Femur (tissue), 1 donor: ENCODE data around the gene SSMEM1.
"Not testable (repeated sequence)": the region's sequence is repeated elsewhere in the genome, so short reads cannot be mapped to it uniquely, and the experiment has no call there.

Experiments
- DNase-seq: peaks from one replicate; pipeline ENCODE4 v3.0.0-alpha.2; 2017

SSMEM1 gene

DNA sequence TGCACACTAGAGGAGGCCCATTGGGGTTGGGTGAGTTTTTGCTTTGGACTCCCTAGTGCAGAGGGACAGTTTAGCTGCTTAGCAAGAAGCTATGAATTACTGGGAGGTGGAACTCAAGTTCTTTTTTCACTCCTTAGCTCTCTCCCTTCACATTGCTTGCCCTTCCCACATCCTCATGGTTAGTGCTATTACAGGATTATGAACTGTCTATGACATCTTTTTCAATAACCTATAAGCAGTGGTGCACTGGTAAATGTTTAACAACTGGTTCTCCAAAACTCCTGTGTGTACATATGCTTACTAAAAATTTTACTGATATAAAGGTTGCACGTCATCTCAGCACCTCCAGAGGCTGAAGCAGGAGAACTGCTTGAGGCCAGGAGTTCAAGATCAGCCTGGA is 6.2 kb downstream of the SSMEM1 start:
- no peak for DNase-seq

DNA sequence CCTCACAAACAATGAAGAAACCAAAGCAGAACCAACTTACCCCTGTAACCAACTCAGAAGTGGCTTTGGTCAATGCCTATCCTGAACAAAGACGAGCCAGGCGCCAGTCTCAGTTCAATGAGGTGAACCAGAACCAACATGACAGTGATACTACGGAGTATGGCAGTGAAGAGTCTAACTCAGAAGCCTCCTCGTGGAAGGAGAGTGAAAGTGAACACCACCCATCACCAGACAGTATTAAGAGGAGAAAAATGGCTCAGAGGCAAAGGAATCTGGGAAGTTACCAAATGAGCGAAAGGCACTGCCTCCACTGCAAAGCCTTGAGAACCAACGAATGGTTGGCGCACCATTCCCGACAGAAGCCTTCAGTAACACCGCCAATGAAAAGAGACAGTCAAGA is 8.4 kb downstream of the SSMEM1 start:
- DNase-seq: no peak

DNA sequence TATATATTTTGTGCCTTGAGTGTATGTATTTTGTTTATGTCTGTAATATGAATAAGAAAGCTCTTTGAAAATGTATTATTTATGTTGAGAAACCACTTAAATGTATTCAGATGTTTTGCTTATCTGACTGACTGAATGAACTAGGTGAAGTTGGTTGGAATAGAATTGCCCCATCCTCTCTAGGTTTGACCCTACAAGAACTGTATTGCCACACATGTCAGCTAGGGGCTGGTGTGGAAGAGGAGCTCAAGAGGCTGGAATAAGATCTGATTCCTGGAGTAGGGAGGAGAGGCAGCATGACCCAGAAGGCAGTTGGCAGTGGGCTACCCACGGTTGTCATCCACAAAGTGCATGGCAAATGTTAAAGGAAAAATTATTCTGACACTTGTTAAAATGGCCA is 9.1 kb downstream of the SSMEM1 start:
- no peak for DNase-seq

DNA sequence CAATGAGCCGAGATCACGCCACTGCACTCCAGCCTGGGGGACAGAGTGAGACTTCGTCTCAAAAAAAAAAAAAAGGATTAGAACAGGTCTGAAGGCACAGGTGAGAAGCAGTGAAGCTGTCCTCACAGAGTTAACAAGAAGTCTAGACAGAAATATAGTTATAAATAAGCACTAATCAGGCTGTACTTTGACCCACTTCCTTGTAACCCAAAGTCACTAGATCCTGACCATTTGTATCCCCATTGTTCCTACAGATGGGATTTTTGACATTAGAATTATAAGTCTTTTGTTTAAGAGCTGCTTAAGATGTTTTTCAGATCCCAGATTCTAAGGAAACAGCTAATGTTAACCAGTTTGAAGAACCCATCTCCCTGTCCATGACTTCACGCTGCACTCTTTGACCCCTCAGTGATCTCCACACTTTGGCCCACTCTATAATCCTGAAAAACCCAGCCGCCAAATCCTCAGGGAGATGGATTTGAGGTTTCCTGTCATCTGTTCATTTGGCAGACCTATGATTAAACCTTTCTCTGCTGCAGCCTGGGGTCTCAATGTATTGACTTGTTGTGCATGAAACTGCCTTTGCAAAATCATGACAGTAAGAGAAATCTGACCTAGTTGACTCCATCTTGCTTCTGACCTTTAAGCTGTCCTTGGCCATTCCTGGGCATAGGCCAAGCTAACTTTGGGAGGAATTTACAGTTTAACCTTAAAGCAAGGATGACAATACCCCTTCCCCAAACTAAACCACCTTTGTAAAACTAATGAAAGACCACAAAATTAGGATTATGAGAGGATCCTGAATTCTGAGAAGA is 11.4 kb downstream of the SSMEM1 start:
- no peak for DNase-seq

DNA sequence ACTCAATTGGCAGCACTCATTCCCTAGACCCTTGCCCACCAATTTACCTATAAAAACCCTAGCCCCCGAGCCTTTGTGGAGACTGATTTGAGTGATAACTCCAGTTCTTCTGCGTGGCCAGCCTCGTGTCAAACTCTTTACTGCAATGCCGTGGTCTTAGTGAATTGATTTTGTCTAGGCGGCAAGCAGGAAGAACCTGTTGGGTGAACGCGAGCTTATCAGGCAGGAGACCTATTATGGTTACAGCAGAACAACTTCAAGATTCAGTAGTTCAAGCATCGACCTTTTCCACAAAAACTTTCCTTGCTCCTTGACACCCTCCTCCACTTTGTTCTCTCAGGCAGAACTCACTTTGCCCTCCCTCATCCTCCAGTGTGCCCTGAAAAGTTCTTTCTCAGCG is 12.2 kb downstream of the SSMEM1 start:
- DNase-seq: no peak

DNA sequence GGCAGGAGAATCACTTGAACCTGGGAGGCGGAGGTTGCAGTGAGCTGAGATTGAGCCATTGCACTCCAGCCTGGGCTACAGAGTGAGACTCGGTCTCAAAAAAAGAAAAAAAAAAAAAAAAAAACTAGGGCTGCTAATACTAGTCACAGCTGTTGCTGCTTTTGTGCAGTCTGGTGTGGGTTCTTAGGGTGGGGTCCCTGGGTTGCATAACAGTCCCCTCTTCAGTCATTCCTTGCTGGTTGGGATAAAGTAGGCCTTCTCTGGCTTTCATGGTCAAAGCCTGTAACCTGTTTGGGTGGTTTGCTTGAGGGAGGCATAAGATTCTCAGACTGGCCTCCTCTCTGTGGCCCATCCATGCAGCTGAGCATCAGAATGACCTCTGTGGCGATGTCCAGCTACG is 14.1 kb downstream of the SSMEM1 start:
- no peak for DNase-seq

DNA sequence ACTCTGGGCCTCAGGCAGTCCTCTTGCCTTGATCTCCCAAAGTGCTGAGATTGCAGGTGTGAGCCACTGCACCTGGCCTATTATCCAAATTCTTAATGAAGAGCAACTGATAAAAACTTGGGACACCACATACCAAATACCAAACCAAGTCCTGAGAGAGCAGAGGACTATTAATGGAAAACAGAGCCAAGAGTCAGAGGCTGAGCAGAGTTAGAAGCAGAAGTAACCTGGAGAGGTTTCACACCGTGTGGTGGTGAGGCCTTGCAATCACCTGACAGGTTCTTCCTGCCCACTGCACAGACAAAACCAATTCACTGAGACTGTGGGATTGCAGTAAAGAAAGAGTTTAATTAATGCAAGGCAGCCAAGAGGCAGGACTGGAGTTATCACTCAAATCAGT is 16.0 kb downstream of the SSMEM1 start:
- DNase-seq: no peak

DNA sequence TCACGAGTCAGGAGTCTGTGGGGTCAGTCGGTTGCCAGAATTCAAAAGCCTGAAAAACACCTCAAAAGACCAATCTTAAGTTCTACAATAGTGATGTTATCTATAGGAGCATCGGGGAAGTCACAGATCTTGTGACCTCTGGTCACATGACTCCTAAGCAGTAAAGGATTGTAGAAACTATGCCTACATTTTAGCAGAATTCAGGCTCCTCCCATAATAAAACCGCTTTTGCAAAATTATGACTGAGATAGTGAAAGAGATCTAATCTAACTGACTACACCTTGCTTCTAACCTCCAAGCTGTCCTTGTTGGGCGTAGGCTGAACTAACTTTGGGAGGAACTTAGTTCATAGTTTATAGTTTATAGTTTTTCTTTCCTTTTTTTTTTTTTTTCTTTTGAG is 16.6 kb downstream of the SSMEM1 start:
- no peak for DNase-seq

DNA sequence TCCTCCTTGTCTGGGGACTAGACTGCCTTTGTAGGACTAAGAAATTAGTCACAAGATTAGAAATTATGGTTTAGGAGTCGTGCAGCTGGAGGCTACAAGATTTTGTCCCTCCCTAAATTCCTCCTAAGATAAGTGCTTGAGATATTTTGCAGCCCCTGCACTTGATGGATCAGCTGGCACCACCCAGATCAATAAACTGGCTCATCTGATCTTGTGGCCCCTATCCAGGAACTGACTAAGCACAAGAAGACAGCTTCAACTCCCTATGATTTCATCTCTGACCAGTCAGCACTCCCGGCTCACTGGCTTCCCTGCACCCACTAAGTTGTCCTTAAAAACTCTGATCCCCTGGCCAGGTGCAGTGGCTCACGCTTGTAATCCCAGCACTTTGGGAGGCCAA is 17.3 kb downstream of the SSMEM1 start:
- not testable (repeated sequence) for DNase-seq

DNA sequence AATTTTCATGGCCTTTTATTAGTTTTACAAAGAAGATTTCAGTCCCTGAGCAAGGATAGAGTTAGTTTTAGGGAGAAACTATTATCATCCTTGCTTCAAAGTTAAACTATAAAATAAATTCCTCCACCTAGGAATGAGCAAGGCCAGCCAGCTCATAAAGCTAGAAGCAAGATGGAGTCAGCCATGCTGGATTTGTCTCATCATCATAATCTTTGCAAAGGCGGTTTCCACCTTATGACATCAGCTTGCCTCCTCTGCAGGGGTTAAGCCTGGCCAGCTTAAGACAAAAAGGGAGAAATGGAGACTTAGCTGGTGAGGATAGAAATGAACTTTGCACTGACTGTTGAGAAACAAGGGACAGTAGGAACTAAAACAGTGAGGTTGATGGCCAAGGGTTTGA is 18.7 kb downstream of the SSMEM1 start:
- DNase-seq: no peak

DNA sequence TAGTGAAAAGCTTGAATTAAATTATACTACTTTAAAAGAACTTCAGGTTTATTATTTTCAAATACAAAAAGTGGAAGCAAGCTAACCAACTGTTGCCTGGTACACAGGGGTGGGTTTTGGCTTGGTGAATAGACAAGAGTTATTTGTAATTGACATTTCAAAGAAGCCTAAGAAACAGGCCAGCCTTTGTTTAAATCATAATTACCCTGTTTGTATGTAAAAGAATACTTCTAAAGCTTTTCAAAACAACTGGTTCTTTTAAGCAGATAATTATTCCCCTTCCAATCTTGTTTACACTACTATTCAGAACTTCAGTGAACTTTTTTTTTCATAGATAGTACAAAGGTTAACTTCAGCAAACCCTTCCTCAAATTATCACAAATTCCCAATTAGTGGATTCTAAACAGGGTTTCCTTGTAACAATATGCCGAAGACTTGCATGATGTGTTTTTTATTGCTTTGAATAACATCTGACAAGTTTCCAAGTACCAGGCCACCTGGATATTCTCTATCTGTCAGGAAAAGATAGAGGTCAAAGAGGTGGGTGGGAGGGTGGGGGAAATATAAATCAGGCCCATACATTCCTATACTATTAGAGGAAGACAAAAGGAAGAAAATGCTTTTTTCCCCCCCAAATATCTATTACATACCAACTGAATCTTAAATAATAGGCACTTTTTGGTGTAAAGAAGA is 20.4 kb downstream of the SSMEM1 start:
- no peak for DNase-seq

DNA sequence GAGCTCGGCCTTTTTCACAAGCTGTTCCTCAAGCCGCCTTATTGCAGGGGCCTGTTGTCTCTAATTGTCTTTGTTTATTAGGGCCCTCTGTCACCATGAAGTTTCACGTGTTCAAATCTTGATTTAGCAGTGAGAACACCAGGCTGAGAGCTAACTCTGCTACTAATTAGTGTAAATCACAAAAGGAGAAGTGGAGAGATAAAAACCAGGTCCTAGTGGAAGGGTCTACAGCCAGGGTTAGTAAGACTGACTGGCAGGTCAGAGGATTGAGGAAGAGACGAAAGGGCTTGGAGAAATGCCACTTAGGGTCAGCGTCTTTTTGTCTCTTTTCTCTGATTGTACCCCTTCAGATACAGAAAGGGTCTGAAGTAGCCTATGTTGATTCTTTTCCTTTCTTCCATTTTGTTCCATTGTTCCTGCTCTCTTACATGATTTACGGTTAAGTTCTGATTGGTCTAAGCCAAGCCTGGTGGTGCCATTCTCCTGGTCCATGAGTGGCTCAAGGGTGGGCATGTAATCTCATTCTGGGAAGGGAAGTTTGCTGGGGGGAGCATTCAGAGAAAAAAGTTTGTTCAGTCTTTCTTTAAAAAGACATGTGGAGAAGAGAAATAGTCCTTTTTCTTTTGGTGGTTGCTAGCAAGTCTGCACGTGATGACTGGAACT is 21.3 kb downstream of the SSMEM1 start:
- no peak for DNase-seq

DNA sequence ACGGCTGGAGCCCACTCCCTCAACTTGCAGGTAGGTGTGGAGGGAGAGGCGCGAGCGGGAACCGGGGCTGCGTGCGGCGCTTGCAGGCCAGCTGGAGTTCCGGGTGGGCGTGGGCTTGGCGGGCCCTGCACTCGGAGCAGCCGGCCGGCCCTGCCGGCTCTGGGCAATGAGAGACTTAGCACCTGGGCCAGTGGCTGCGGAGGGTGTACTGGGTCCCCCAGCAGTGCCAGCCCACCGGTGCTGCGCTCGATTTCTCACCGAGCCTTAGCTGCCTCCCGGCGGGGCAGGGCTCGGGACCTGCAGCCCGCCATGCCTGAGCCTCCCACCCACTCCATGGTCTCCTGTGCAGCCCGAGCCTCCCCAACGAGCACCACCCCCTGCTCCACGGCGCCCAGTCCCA is 22.3 kb downstream of the SSMEM1 start:
- not testable (repeated sequence) for DNase-seq

DNA sequence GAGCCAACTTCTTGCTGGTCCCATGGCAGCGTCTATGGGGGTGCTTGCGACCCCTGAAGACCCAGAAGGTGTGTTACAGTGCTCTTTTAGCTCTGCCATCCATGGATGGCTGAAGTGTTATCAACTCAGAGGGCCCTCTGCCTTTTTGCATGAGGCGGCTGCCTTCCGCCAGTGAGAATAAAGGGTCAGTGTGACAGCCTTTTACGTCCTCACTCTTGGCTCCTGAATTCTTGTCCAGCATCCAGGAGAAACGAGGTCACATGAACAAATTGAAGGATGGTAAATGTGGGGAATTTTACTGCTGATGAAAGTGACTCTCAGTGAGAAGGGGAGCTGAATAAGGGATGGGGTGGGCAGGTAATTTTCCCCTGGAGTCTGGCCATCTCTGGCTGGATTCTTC is 24.1 kb downstream of the SSMEM1 start:
- no peak for DNase-seq

DNA sequence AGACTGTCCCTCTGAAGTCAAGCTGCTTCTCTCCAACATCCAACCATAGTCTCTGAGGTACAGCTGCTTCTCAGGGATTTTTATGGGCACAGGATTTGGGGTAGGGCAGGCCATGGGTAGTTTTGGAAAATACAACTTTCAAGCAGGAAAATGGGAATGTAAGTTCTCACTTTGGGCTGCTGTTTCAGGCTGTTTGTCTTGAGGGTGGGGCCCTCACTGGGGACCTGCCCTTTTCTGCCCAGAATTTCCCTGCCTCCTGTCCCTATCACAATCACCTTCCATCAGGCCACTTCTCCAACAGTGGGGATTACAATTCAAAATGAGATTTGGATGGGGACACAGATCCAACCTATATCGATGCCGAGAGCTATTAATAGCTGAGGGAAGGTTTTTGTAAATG is 24.5 kb downstream of the SSMEM1 start:
- DNase-seq: no peak

DNA sequence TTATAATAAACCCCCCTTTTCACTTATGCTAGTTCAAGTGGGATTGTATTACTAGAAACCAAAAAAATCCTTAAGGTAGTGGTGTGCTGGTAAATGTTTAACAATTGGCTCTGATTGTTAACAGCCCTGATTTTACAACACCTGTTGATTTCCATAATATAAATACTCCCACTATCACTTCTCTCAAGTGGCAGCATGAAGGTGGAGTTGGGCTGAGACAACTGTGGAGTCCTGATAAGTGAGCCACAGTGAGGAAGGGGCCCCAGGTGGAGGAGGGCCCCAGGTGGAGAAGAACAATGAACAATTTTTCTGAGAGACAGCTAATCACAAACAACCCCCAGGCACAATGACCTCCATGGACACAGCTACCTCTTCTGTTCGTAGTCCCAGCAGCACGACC is 26.4 kb downstream of the SSMEM1 start:
- no peak for DNase-seq

DNA sequence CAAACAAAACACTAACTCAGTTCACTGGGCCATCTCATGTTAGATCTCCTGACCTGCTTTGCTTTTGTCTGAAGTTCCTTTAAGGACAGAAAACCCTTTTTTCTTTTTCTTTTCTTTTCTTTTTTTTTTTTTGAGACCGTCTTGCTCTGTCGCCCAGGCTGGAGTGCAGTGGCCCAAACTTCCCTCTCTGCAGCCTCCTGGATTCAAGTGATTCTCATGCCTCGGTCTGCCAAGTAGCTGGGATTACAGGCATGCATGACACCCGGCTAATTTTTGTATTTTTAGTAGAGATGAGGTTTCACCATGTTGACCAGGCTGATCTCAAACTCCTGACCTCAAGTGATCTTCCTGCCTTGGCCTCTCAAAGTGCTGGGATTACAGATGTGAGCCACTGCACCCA is 28.7 kb downstream of the SSMEM1 start:
- DNase-seq: not testable (repeated sequence)

DNA sequence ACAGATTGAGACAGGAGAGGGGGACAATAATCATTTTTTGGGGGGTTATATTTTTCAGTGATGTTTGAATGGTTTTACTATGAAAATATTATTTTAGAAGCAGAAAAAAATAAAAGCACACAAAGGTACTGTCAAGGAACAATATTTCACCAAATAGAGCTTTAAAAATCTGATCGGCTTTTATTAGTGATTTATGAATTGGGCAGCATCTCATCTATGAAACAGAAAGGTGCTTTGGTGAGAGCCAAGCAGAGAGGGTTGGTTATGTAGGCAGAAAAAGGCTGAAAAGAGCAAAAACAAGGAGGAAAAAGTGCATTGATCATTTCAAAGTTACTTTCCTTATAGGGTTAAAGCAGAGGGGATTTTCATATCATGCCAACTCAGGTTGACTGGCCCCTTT is 32.6 kb downstream of the SSMEM1 start:
- no peak for DNase-seq

DNA sequence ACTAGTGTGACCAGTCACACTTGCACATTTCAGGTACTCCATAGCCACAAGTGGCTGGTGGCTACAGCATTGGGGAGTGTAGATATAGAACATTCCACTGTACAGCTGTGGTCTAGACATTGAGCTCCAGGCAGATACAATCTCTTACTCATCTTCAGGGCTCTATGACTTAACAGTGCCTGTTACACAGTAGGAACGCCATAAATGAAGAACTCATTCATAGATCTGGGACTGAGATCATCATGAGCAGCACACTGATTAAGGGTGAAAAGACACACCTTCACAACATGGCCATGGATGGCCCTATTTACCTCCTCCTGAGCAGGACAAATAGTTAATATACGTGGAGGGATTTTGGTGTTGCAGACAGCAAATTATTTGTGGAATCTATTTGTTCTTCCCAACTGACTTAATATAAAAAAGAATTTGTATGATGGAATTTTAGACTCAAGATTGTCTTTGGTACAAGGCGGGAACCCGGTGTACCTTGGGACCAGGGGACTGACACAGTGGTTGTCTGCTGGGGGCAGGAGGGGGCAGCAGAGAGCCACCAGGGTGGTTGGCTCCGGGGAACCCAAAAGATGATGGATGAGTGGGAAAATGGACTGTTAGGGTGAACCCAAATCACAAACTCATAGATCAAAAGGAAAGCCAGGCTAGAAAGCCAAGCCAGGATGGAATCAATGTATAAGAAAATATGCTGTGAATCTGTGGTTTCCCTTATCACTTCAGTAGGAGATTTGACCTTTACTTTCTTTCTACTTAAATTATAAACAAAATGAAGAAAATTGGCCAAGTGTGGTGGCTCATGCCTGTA is 34.7 kb downstream of the SSMEM1 start:
- DNase-seq: peak; percentile 32

DNA sequence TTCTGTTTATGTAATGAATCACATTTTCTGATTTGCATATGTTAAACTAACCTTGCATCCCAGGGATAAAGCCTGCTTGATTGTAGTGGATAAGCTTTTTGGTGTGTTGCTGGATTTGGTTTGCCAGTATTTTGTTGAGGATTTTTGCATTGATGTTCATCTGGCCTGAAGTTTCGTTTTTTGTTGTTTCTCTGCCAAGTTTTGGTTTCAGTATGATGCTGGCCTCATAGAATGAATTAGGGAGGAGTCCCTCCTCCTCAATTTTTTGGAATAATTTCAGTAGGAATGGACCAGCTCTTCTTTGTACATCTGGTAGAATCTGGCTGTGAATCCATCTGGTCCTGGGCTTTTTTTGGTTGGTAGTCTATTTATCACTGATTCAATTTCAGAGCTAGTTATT is 35.8 kb downstream of the SSMEM1 start:
- not testable (repeated sequence) for DNase-seq

DNA sequence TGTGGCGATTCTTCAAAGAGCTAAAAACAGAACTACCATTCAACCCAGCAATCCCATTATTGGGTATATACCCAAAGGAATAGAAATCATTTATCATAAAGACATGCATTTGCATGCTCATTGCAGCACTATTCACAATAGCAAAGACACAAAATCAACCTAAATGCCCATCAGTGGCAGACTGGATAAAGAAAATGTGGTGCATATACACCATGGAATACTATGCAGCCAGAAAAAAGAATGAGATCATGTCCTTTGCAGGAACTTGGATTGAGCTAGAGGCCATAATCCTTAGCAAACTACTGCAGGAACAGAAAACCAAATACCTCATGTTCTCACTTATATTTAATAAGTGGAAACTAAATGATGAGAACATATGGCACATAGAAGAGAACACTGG is 38.8 kb downstream of the SSMEM1 start:
- DNase-seq: not testable (repeated sequence)

DNA sequence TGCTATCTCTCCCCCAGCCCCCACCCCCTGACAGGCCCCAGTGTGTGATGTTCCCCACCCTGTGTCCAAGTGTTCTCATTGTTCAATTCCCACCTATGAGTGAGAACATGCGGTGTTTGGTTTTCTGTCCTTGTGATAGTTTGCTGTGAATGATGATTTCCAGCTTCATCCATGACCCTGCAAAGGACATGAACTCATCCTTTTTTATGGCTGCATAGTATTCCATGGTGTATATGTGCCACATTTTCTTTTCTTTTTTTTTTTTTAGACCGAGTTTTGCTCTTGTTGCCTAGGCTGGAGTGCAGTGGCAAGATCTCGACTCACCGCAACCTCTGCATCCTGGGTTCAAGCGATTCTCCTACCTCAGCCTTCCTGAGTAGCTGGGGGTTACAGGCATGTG is 41.2 kb downstream of the SSMEM1 start:
- DNase-seq: not testable (repeated sequence)

DNA sequence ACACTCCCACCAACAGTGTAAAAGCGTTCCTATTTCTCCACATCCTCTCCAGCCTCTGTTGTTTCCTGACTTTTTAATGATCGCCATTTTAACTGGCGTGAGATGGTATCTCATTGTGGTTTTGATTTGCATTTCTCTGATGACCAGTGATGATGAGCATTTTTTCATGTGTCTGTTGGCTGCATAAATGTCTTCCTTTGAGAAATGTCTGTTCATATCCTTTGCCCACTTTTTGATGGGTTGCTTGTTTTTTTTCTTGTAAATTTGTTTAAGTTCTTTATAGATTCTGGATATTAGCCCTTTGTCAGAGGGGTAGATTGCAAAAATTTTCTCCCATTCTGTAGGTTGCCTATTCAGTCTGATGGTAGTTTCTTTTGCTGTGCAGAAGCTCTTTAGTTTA is 42.0 kb downstream of the SSMEM1 start:
- not testable (repeated sequence) for DNase-seq
